H9 (cell line): ENCODE measurements around the gene TBX5. TPM values are rescaled to one million over a fixed set of nuclear protein-coding genes. Genes with fewer than 3 reads are reported as not detected.

ENCODE experiments used
- DNase-seq: peaks from one replicate; pipeline ENCODE4 v3.0.0-alpha.2; 2017
- H2AFZ ChIP-seq: one replicate; pipeline ENCODE4 v1.6.1; 2013; ENCODE audit warnings: mild to moderate bottlenecking, low read length, control low read depth, moderate library complexity
- H2AK5ac ChIP-seq: 2 replicates; pipeline ENCODE4 v1.6.1; 2013; ENCODE audit warnings: low read length, control low read depth, mixed read lengths; ENCODE audit not compliant: insufficient read length
- H2BK120ac ChIP-seq: one replicate; pipeline ENCODE4 v1.6.1; 2013; ENCODE audit warnings: low read depth, mild to moderate bottlenecking, low read length, control low read depth, inconsistent platforms; ENCODE audit not compliant: poor library complexity, severe bottlenecking
- H2BK12ac ChIP-seq: 2 replicates; pipeline ENCODE4 v1.6.1; 2013; ENCODE audit warnings: low read length, control low read depth, mixed read lengths, low read depth; ENCODE audit not compliant: insufficient read length
- H2BK15ac ChIP-seq: 2 replicates; pipeline ENCODE4 v1.6.1; 2013; ENCODE audit warnings: low read depth, low read length, control low read depth
- H2BK20ac ChIP-seq: one replicate; pipeline ENCODE4 v1.6.1; 2013; ENCODE audit warnings: low read depth, mild to moderate bottlenecking, low read length, control low read depth, inconsistent platforms; ENCODE audit not compliant: poor library complexity, severe bottlenecking
- H2BK5ac ChIP-seq: 2 replicates; pipeline ENCODE4 v1.6.1; 2013; ENCODE audit warnings: low read length, control low read depth, mixed read lengths; ENCODE audit not compliant: insufficient read length
- H3K14ac ChIP-seq: 2 replicates; pipeline ENCODE4 v1.6.1; 2013; ENCODE audit warnings: low read length, control low read depth; ENCODE audit not compliant: insufficient read depth
- H3K18ac ChIP-seq: 2 replicates; pipeline ENCODE4 v1.6.1; 2013; ENCODE audit warnings: low read depth, mild to moderate bottlenecking, mixed read lengths, low read length, control low read depth; ENCODE audit not compliant: insufficient read length
- H3K23ac ChIP-seq: 2 replicates; pipeline ENCODE4 v1.6.1; 2013; ENCODE audit warnings: low read length, control low read depth, mixed read lengths, low read depth; ENCODE audit not compliant: insufficient read length
- H3K23me2 ChIP-seq: 2 replicates; pipeline ENCODE4 v1.6.1; 2013; ENCODE audit warnings: low read depth, mild to moderate bottlenecking, mixed read lengths, low read length, control low read depth; ENCODE audit not compliant: insufficient read length, poor library complexity, severe bottlenecking
- H3K27ac ChIP-seq: 2 replicates; pipeline ENCODE4 v1.5.1; 2013; ENCODE audit warnings: low read length, control low read depth, mixed read lengths, low read depth; ENCODE audit not compliant: insufficient read length
- H3K27me3 ChIP-seq: 2 replicates; pipeline ENCODE4 v1.6.1; 2013; ENCODE audit warnings: low read length, control low read depth, inconsistent platforms; ENCODE audit not compliant: insufficient read depth
- H3K4ac ChIP-seq: 2 replicates; pipeline ENCODE4 v1.6.1; 2013; ENCODE audit warnings: low read depth, mild to moderate bottlenecking, control low read depth, inconsistent platforms, low read length, moderate library complexity
- H3K4me1 ChIP-seq: 2 replicates; pipeline ENCODE4 v1.6.1; 2013; ENCODE audit warnings: low read length, control low read depth, inconsistent platforms; ENCODE audit not compliant: insufficient read depth
- H3K4me2 ChIP-seq: 2 replicates; pipeline ENCODE4 v1.6.1; 2013; ENCODE audit warnings: low read length, control low read depth, mixed read lengths; ENCODE audit not compliant: insufficient read length, insufficient read depth
- H3K56ac ChIP-seq: 2 replicates; pipeline ENCODE4 v1.6.1; 2013; ENCODE audit warnings: low read depth, mild to moderate bottlenecking, mixed read lengths, low read length, control low read depth; ENCODE audit not compliant: insufficient read length
- H3K79me1 ChIP-seq: 2 replicates; pipeline ENCODE4 v1.6.1; 2013; ENCODE audit warnings: low read depth, mild to moderate bottlenecking, moderate library complexity, low read length, control low read depth, inconsistent platforms; ENCODE audit not compliant: insufficient read depth, poor library complexity, severe bottlenecking
- H3K79me2 ChIP-seq: 2 replicates; pipeline ENCODE4 v1.6.1; 2013; ENCODE audit warnings: low read length, control low read depth, inconsistent platforms; ENCODE audit not compliant: insufficient read depth
- H3K9ac ChIP-seq: 2 replicates; pipeline ENCODE4 v1.6.1; 2013; ENCODE audit warnings: low read length, control low read depth, mixed read lengths; ENCODE audit not compliant: insufficient read length; ENCODE audit errors: extremely low read depth
- H3K9me3 ChIP-seq: one replicate; pipeline ENCODE4 v1.6.1; 2013; ENCODE audit warnings: low read depth, low read length, inconsistent platforms; ENCODE audit not compliant: control insufficient read depth
- H3T11ph ChIP-seq: one replicate; pipeline ENCODE4 v1.6.1; 2013; ENCODE audit warnings: mild to moderate bottlenecking, low read length, control low read depth, inconsistent platforms
- H4K20me1 ChIP-seq: one replicate; pipeline ENCODE4 v1.6.1; 2013; ENCODE audit not compliant: control insufficient read depth, insufficient read length, insufficient read depth
- H4K5ac ChIP-seq: 2 replicates; pipeline ENCODE4 v1.6.1; 2013; ENCODE audit warnings: low read depth, mild to moderate bottlenecking, mixed read lengths, low read length, control low read depth; ENCODE audit not compliant: insufficient read length
- H4K8ac ChIP-seq: replicated peaks from 2 replicates; pipeline ENCODE4 v1.6.1; 2013; ENCODE audit warnings: low read length, control low read depth, mixed read lengths, low read depth; ENCODE audit not compliant: insufficient read length
- H4K91ac ChIP-seq: 2 replicates; pipeline ENCODE4 v1.6.1; 2013; ENCODE audit warnings: low read depth, mild to moderate bottlenecking, moderate library complexity, mixed read lengths, low read length, control low read depth; ENCODE audit not compliant: insufficient read length
- H3K27ac Mint-ChIP-seq, 3 experiments: 2 replicates in 2 of 3; 3 replicates in 1 of 3; pipeline ENCODE4 v1.8.0; 2020 to 2021; ENCODE audit warnings: mixed read lengths in 3 of 3, mild to moderate bottlenecking in 1 of 3, moderate library complexity in 1 of 3
- H3K27me3 Mint-ChIP-seq: 2 replicates; pipeline ENCODE4 v1.8.0; 2021; ENCODE audit warnings: low read depth, mild to moderate bottlenecking, moderate library complexity, mixed read lengths
- H3K36me3 Mint-ChIP-seq, 3 experiments: 2 replicates in 2 of 3; 3 replicates in 1 of 3; pipeline ENCODE4 v1.8.0; 2020 to 2021; ENCODE audit warnings: low read depth in 3 of 3, mixed read lengths in 3 of 3; ENCODE audit not compliant: insufficient read depth in 1 of 3
- H3K4me1 Mint-ChIP-seq, 2 experiments: 2 replicates each; pipeline ENCODE4 v1.8.0; 2020; ENCODE audit warnings: mixed read lengths in 2 of 2
- H3K4me3 Mint-ChIP-seq, 2 experiments: 2 replicates in 1 of 2; 3 replicates in 1 of 2; pipeline ENCODE4 v1.8.0; 2020 to 2021; ENCODE audit warnings: mild to moderate bottlenecking in 2 of 2, mixed read lengths in 2 of 2, moderate library complexity in 1 of 2
- H3K9me3 Mint-ChIP-seq, 2 experiments: 2 replicates in 1 of 2; 3 replicates in 1 of 2; pipeline ENCODE4 v1.8.0; 2020; ENCODE audit warnings: mild to moderate bottlenecking in 2 of 2, mixed read lengths in 2 of 2, moderate library complexity in 1 of 2
- CTCF ChIP-seq: fragments of 200-600 bp; sonication (generic); conservative IDR thresholded peaks from 3 replicates; pipeline ENCODE4 v1.8.0; 2021; ENCODE audit warnings: antibody characterized with exemption, mild to moderate bottlenecking
- WGBS: extraction: QIAGEN DNeasy Blood & Tissue Kit; methylation state at CpG from one replicate; pipeline ENCODE4 v1.1.7; 2013; ENCODE audit warnings: missing lambda C conversion rate, low lambda C conversion rate, mixed read lengths; ENCODE audit not compliant: insufficient read length; ENCODE audit errors: extremely low coverage; 5-methylcytosine and 5-hydroxymethylcytosine counted together
- total RNA-seq: library from RNA; stranded (reverse); gene quantifications from 2 replicates; pipeline ENCODE4 v1.2.1, GENCODE V29; 2021

TBX5 gene
- total RNA-seq, 1 experiment from 2014 or later, result not detected

DNA sequence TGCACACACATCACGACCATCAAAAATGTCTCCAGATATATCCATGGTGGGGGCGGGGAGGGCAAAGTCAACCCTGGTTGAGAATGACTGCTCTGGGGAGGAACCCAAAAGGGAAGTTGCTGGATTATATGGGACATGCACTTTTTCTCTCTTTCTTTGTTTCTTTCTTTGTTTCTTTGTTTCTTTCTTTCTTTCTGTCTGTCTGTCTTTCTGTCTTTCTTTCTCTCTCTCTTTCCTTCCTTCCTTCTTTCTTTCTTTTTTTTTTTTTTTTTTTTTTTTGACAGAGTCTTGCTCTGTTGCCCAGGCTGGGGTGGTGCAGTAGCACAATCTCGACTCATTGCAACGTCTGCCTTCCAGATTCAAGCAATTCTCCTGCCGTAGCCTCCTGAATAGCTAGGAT lies 71.5 kb downstream of the TBX5 start:
- Mint-ChIP-seq H3K9me3 (peaks cover 8 to 9% of the 10 kb centered on the region in 2 experiments), H3K36me3 (peaks cover 0 to 7% (median 4%) of the 10 kb centered on the region in 3 experiments; a peak in 3 of 7 replicates), H3K4me3 (no peak overlapping the region), H3K4me1 (peaks cover 18 to 24% of the 10 kb centered on the region in 2 experiments), H3K27ac (no peak overlapping the region; a peak in 1 of 7 replicates), H3K27me3 (peaks cover 1% of the 10 kb centered on the region)
- Histone ChIP-seq H2BK5ac (no peak overlapping the region), H3K23me2 (no peaks in the 10 kb centered on the region), H3K9me3 (no peaks in the 10 kb centered on the region), H4K5ac (no peak overlapping the region), H2BK20ac (no peak overlapping the region), H3K9ac (no peak overlapping the region), H2AFZ (no peak overlapping the region), H3K27me3 (no peaks in the 10 kb centered on the region), H2BK12ac (no peak overlapping the region), H3K4ac (no peak overlapping the region), H2AK5ac (no peak overlapping the region), H3K14ac (no peak overlapping the region), H4K91ac (no peak overlapping the region), H3K27ac (no peak overlapping the region), H3K79me1 (no peaks in the 10 kb centered on the region), H3K4me2 (no peak overlapping the region), H4K8ac (no peak overlapping the region), H2BK15ac (no peak overlapping the region), H3K18ac (no peak overlapping the region), H3K56ac (no peak overlapping the region), H3T11ph (no peak overlapping the region), H3K23ac (no peak overlapping the region), H4K20me1 (no peaks in the 10 kb centered on the region), H2BK120ac (no peak overlapping the region), H3K4me1 (peaks cover 3% of the 10 kb centered on the region; the same call in 1 of the 2 replicates), H3K79me2 (no peaks in the 10 kb centered on the region)
- no peak for TF ChIP-seq CTCF
- no peak for DNase-seq
- no CpG with 5 or more reads among the region's 5 CpGs for WGBS
